Measurements from ENCODE around the gene SEPTIN1.

SEPTIN1 gene

GRCh38 chr16:30374538-30374937, 7.8 kb downstream of the SEPTIN1 start, which contains the start of gene MYL11:
Gene MYL11 (plus strand): TSS chr16:30374802. CDS start chr16:30374858, 56 bp downstream.
- H3K4me2 ChIP-seq: no peak within 1 kb of the TSS
- no peak within 1 kb of the TSS for H3K9ac ChIP-seq
- TF ChIP-seq, protein P1, sequence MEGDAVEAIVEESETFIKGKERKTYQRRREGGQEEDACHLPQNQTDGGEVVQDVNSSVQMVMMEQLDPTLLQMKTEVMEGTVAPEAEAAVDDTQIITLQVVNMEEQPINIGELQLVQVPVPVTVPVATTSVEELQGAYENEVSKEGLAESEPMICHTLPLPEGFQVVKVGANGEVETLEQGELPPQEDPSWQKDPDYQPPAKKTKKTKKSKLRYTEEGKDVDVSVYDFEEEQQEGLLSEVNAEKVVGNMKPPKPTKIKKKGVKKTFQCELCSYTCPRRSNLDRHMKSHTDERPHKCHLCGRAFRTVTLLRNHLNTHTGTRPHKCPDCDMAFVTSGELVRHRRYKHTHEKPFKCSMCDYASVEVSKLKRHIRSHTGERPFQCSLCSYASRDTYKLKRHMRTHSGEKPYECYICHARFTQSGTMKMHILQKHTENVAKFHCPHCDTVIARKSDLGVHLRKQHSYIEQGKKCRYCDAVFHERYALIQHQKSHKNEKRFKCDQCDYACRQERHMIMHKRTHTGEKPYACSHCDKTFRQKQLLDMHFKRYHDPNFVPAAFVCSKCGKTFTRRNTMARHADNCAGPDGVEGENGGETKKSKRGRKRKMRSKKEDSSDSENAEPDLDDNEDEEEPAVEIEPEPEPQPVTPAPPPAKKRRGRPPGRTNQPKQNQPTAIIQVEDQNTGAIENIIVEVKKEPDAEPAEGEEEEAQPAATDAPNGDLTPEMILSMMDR (conservative IDR thresholded peaks at IDR 0.05; ENCODE audit: low read depth, low read length): no peak
- no peaks in the 10 kb centered on the region for H4K20me1 ChIP-seq (ENCODE audit: insufficient read depth)
- H2AFZ ChIP-seq (ENCODE audit: low read depth): no peak within 1 kb of the TSS
- H3K4me1 ChIP-seq (ENCODE audit: low read depth, poor library complexity, severe bottlenecking): peaks cover 25% of the 10 kb centered on the region
- H3K27me3 ChIP-seq (ENCODE audit: insufficient read depth, low read depth): no peaks in the 10 kb centered on the region
- no peak within 1 kb of the TSS for H3K4me3 ChIP-seq (IDR thresholded peaks at IDR 0.05; ENCODE audit: insufficient read depth, low read depth, low read length)
- no peak within 1 kb of the TSS for H3K27ac ChIP-seq
- peaks cover 6% of the 10 kb centered on the region for H3K79me2 ChIP-seq (ENCODE audit: insufficient read depth, low read depth)
- no peaks in the 10 kb centered on the region for H3K36me3 ChIP-seq (ENCODE audit: insufficient read depth)

DNA sequence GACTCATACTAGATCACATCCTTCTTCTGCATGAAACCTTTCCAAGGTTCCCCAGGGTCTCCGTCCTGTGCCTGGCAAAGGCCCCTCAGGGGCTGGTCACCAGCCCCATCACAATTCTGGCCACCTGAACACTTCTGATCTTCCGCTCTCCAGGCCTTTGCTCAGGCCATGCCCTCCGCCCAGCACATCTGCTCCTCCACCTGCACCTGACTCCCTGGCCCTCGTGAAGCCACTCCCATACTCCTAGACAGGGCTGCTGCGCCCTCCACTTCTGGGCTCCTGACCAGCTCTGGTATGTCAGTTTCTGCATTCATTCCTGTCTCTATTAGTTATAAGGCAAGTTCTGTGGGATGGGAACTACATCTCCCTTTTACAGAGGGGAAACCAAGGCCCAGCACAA, 9.6 kb downstream of the SEPTIN1 start:
- H3K36me3 ChIP-seq (ENCODE audit: insufficient read depth): no peaks in the 10 kb centered on the region
- H3K27ac ChIP-seq: no peak overlapping the region
- H3K4me2 ChIP-seq: no peak overlapping the region
- H3K79me2 ChIP-seq (ENCODE audit: insufficient read depth, low read depth): peaks cover 20% of the 10 kb centered on the region
- H3K9ac ChIP-seq: no peak overlapping the region
- no peaks in the 10 kb centered on the region for H4K20me1 ChIP-seq (ENCODE audit: insufficient read depth)
- TF ChIP-seq, protein P1 (conservative IDR thresholded peaks at IDR 0.05; ENCODE audit: low read depth, low read length): no peak
- H3K4me3 ChIP-seq (IDR thresholded peaks at IDR 0.05; ENCODE audit: insufficient read depth, low read depth, low read length): no peak overlapping the region
- H3K27me3 ChIP-seq (ENCODE audit: insufficient read depth, low read depth): no peaks in the 10 kb centered on the region
- H3K4me1 ChIP-seq (ENCODE audit: low read depth, poor library complexity, severe bottlenecking): peaks cover 30% of the 10 kb centered on the region
- no peak overlapping the region for H2AFZ ChIP-seq (ENCODE audit: low read depth)

DNA sequence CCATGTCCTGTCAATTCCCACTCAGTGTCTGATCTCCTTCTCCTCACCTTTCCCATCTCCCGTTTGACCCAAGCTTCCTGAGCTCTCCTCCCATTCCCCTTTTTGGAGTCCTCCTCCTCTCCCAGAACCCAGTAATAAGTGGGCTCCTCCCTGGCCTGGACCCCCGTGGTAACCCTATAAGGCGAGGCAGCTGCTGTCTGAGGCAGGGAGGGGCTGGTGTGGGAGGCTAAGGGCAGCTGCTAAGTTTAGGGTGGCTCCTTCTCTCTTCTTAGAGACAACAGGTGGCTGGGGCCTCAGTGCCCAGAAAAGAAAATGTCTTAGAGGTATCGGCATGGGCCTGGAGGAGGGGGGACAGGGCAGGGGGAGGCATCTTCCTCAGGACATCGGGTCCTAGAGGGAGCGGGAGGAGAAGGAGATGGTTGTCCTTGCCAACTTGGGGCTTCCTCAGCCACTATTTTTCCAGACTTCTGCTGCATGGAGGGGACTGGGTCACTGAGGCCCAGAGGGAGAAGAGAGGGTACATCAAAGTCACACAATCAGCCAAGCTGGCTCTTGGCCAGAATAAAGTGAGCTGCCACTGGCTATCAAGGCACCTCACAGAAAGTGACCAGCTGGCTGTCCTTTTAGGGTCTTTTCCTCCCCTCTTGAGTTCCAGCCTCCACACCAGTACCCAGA, 10.2 kb downstream of the SEPTIN1 start:
- Histone ChIP-seq H3K4me3 (IDR thresholded peaks at IDR 0.05; ENCODE audit: insufficient read depth, low read depth, low read length) (no peak overlapping the region), H3K36me3 (ENCODE audit: insufficient read depth) (no peaks in the 10 kb centered on the region), H2AFZ (ENCODE audit: low read depth) (peak overlapping the region; percentile 71; the same call in 1 of the 2 replicates), H3K4me2 (peak overlapping the region; percentile 87; the same call in 1 of the 2 replicates), H3K79me2 (ENCODE audit: insufficient read depth, low read depth) (peaks cover 26% of the 10 kb centered on the region), H3K27ac (no peak overlapping the region), H3K9ac (no peak overlapping the region), H4K20me1 (ENCODE audit: insufficient read depth) (no peaks in the 10 kb centered on the region), H3K27me3 (ENCODE audit: insufficient read depth, low read depth) (no peaks in the 10 kb centered on the region), H3K4me1 (ENCODE audit: low read depth, poor library complexity, severe bottlenecking) (peaks cover 33% of the 10 kb centered on the region)
- TF ChIP-seq, protein P1 (conservative IDR thresholded peaks at IDR 0.05; ENCODE audit: low read depth, low read length): no peak

GRCh38 chr16:30371248-30371816, 11.0 kb downstream of the SEPTIN1 start:
- Histone ChIP-seq H3K27me3 (ENCODE audit: insufficient read depth, low read depth) (no peaks in the 10 kb centered on the region), H3K4me3 (IDR thresholded peaks at IDR 0.05; ENCODE audit: insufficient read depth, low read depth, low read length) (no peak overlapping the region), H3K27ac (no peak overlapping the region), H3K4me2 (peak overlapping the region; percentile 87), H3K79me2 (ENCODE audit: insufficient read depth, low read depth) (peaks cover 34% of the 10 kb centered on the region), H4K20me1 (ENCODE audit: insufficient read depth) (no peaks in the 10 kb centered on the region), H3K4me1 (ENCODE audit: low read depth, poor library complexity, severe bottlenecking) (peaks cover 34% of the 10 kb centered on the region), H3K9ac (no peak overlapping the region), H3K36me3 (ENCODE audit: insufficient read depth) (no peaks in the 10 kb centered on the region), H2AFZ (ENCODE audit: low read depth) (peak overlapping the region; percentile 71; the same call in 1 of the 2 replicates)
- TF ChIP-seq, protein P1 (conservative IDR thresholded peaks at IDR 0.05; ENCODE audit: low read depth, low read length): no peak
